ENCODE data around the gene PRKN.
"Not testable (repeated sequence)": the region's sequence is repeated elsewhere in the genome, so short reads cannot be mapped to it uniquely, and the experiment has no call there.

DNA sequence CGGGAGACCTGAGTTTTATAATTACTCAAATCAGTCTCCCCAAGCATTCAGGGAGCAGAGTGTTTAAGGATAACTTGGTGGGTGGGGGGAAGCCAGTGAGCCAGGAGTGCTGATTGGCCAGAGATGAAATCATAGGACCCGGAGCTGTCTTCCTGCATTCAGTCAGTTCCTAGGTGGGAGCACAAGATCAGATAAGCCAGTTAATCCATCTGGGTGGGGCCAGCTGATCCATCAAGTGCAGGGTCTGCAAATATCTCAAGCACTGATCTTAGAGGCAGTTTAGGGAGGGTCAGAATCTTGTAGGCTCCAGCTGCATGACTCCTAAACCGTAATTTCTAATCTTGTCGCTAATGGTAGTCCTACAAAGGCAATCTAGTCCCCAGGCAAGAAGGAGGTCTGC lies 196.2 kb downstream of the PRKN start:
- TF ChIP-seq, protein P1, sequence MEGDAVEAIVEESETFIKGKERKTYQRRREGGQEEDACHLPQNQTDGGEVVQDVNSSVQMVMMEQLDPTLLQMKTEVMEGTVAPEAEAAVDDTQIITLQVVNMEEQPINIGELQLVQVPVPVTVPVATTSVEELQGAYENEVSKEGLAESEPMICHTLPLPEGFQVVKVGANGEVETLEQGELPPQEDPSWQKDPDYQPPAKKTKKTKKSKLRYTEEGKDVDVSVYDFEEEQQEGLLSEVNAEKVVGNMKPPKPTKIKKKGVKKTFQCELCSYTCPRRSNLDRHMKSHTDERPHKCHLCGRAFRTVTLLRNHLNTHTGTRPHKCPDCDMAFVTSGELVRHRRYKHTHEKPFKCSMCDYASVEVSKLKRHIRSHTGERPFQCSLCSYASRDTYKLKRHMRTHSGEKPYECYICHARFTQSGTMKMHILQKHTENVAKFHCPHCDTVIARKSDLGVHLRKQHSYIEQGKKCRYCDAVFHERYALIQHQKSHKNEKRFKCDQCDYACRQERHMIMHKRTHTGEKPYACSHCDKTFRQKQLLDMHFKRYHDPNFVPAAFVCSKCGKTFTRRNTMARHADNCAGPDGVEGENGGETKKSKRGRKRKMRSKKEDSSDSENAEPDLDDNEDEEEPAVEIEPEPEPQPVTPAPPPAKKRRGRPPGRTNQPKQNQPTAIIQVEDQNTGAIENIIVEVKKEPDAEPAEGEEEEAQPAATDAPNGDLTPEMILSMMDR (IDR thresholded peaks at IDR 0.05; ENCODE audit: insufficient read depth, low read length): not testable (repeated sequence)
- TF ChIP-seq GABPA (IDR thresholded peaks at IDR 0.05; ENCODE audit: low read depth): not testable (repeated sequence)
- TF ChIP-seq, protein P2, sequence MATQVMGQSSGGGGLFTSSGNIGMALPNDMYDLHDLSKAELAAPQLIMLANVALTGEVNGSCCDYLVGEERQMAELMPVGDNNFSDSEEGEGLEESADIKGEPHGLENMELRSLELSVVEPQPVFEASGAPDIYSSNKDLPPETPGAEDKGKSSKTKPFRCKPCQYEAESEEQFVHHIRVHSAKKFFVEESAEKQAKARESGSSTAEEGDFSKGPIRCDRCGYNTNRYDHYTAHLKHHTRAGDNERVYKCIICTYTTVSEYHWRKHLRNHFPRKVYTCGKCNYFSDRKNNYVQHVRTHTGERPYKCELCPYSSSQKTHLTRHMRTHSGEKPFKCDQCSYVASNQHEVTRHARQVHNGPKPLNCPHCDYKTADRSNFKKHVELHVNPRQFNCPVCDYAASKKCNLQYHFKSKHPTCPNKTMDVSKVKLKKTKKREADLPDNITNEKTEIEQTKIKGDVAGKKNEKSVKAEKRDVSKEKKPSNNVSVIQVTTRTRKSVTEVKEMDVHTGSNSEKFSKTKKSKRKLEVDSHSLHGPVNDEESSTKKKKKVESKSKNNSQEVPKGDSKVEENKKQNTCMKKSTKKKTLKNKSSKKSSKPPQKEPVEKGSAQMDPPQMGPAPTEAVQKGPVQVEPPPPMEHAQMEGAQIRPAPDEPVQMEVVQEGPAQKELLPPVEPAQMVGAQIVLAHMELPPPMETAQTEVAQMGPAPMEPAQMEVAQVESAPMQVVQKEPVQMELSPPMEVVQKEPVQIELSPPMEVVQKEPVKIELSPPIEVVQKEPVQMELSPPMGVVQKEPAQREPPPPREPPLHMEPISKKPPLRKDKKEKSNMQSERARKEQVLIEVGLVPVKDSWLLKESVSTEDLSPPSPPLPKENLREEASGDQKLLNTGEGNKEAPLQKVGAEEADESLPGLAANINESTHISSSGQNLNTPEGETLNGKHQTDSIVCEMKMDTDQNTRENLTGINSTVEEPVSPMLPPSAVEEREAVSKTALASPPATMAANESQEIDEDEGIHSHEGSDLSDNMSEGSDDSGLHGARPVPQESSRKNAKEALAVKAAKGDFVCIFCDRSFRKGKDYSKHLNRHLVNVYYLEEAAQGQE (IDR thresholded peaks at IDR 0.05; ENCODE audit: insufficient replicate concordance, low read depth): not testable (repeated sequence)
